ENCODE measurements around the gene RIN3. TPM values are rescaled to one million over a fixed set of nuclear protein-coding genes. Genes with fewer than 3 reads are reported as not detected.
A peak's percentile ranks its signal among the peaks of the same experiment; 100 is the strongest.

RIN3 gene
- total RNA-seq, 1 experiment from 2014 or later = not detected

- Histone ChIP-seq H3K4me1 (peaks cover 4% of the 10 kb centered on the region), H3K9me3 (replicated peaks) (no peaks in the 10 kb centered on the region), H3K27me3 (no peaks in the 10 kb centered on the region), H3K36me3 (no peaks in the 10 kb centered on the region), H3K4me3 (no peak overlapping the region), H3K27ac (no peak overlapping the region)
- DNase-seq = no peak
Measured at GRCh38 chr14:92724516-92725340, 211.1 kb downstream of the RIN3 start.

GRCh38 chr14:92726135-92726932 lies 212.8 kb downstream of the RIN3 start:
- Histone ChIP-seq H3K4me3 (no peak overlapping the region), H3K36me3 (no peaks in the 10 kb centered on the region; the same call in 1 of the 2 replicates), H3K27me3 (no peaks in the 10 kb centered on the region), H3K9me3 (replicated peaks) (no peaks in the 10 kb centered on the region), H3K4me1 (peaks cover 10% of the 10 kb centered on the region), H3K27ac (no peak overlapping the region)
- no peak for DNase-seq

GRCh38 chr14:92726933-92727262 lies 213.3 kb downstream of the RIN3 start:
- Histone ChIP-seq H3K4me1 (peaks cover 10% of the 10 kb centered on the region), H3K27me3 (no peaks in the 10 kb centered on the region), H3K27ac (no peak overlapping the region), H3K9me3 (replicated peaks) (no peaks in the 10 kb centered on the region), H3K36me3 (peaks cover 2% of the 10 kb centered on the region; the same call in 1 of the 2 replicates), H3K4me3 (no peak overlapping the region)
- DNase-seq = no peak

- H3K27ac ChIP-seq = no peak overlapping the region
- H3K27me3 ChIP-seq = no peaks in the 10 kb centered on the region
- H3K4me3 ChIP-seq = no peak overlapping the region
- no peaks in the 10 kb centered on the region for H3K9me3 ChIP-seq (replicated peaks)
- peak; percentile 35 to 38 for DNase-seq
- peaks cover 10% of the 10 kb centered on the region for H3K4me1 ChIP-seq
- H3K36me3 ChIP-seq = peaks cover 2% of the 10 kb centered on the region; the same call in 1 of the 2 replicates
Measured at GRCh38 chr14:92728759-92729364, 215.3 kb downstream of the RIN3 start.

- H3K27me3 ChIP-seq = no peaks in the 10 kb centered on the region
- peaks cover 10% of the 10 kb centered on the region for H3K4me1 ChIP-seq
- H3K4me3 ChIP-seq = peak overlapping the region; percentile 20
- DNase-seq = peak; percentile 58 to 81
- peaks cover 2% of the 10 kb centered on the region; the same call in 1 of the 2 replicates for H3K36me3 ChIP-seq
- H3K27ac ChIP-seq = peak overlapping the region; percentile 29
- H3K9me3 ChIP-seq (replicated peaks) = no peaks in the 10 kb centered on the region
Measured at GRCh38 chr14:92729634-92730358, 216.2 kb downstream of the RIN3 start.

- Histone ChIP-seq H3K4me1 (peaks cover 10% of the 10 kb centered on the region), H3K9me3 (replicated peaks) (no peaks in the 10 kb centered on the region), H3K4me3 (no peak overlapping the region), H3K36me3 (peaks cover 2% of the 10 kb centered on the region; the same call in 1 of the 2 replicates), H3K27ac (no peak overlapping the region), H3K27me3 (no peaks in the 10 kb centered on the region)
- no peak for DNase-seq
Measured at GRCh38 chr14:92731622-92732115, 218.1 kb downstream of the RIN3 start.

- DNase-seq = no peak
- H3K9me3 ChIP-seq (replicated peaks) = no peaks in the 10 kb centered on the region
- H3K36me3 ChIP-seq = peaks cover 2% of the 10 kb centered on the region; the same call in 1 of the 2 replicates
- H3K27me3 ChIP-seq = no peaks in the 10 kb centered on the region
- H3K4me1 ChIP-seq = peaks cover 10% of the 10 kb centered on the region
- H3K27ac ChIP-seq = no peak overlapping the region
- H3K4me3 ChIP-seq = no peak overlapping the region
Measured at GRCh38 chr14:92733007-92733406, 219.4 kb downstream of the RIN3 start.

- Histone ChIP-seq H3K4me1 (peaks cover 7% of the 10 kb centered on the region), H3K27me3 (no peaks in the 10 kb centered on the region), H3K36me3 (peaks cover 2% of the 10 kb centered on the region; the same call in 1 of the 2 replicates), H3K9me3 (replicated peaks) (no peaks in the 10 kb centered on the region), H3K4me3 (no peak overlapping the region), H3K27ac (no peak overlapping the region)
- DNase-seq = no peak
Measured at GRCh38 chr14:92734618-92735017, 221.0 kb downstream of the RIN3 start.

GRCh38 chr14:92735344-92735743 lies 221.8 kb downstream of the RIN3 start:
- DNase-seq = no peak
- H3K9me3 ChIP-seq (replicated peaks) = no peaks in the 10 kb centered on the region
- no peak overlapping the region for H3K27ac ChIP-seq
- H3K27me3 ChIP-seq = no peaks in the 10 kb centered on the region
- H3K4me1 ChIP-seq = peaks cover 3% of the 10 kb centered on the region
- peaks cover 2% of the 10 kb centered on the region; the same call in 1 of the 2 replicates for H3K36me3 ChIP-seq
- no peak overlapping the region for H3K4me3 ChIP-seq

- Histone ChIP-seq H3K36me3 (no peaks in the 10 kb centered on the region), H3K9me3 (replicated peaks) (no peaks in the 10 kb centered on the region), H3K4me3 (no peak overlapping the region), H3K4me1 (no peaks in the 10 kb centered on the region), H3K27me3 (no peaks in the 10 kb centered on the region), H3K27ac (no peak overlapping the region)
- no peak for DNase-seq
Measured at GRCh38 chr14:92737206-92737605, 223.6 kb downstream of the RIN3 start.

- H3K36me3 ChIP-seq = no peaks in the 10 kb centered on the region
- DNase-seq = no peak
- H3K4me1 ChIP-seq = no peaks in the 10 kb centered on the region
- H3K27ac ChIP-seq = no peak overlapping the region
- no peaks in the 10 kb centered on the region for H3K27me3 ChIP-seq
- no peaks in the 10 kb centered on the region for H3K9me3 ChIP-seq (replicated peaks)
- H3K4me3 ChIP-seq = no peak overlapping the region
Measured at GRCh38 chr14:92737619-92738188, 224.1 kb downstream of the RIN3 start.
